HepG2 (cell line): ENCODE measurements around the gene KCTD21. TPM values are rescaled to one million over a fixed set of nuclear protein-coding genes. Genes with fewer than 3 reads are reported as not detected.

ENCODE experiments used
- ARNTL ChIP-seq: sonication (generic); formaldehyde crosslinking; IDR thresholded peaks from 2 replicates; pipeline ENCODE4 v1.4.0; 2020; ENCODE audit warnings: mild to moderate bottlenecking, missing genetic modification reagents
- FLYWCH1 ChIP-seq: sonication (generic); formaldehyde crosslinking; IDR thresholded peaks from 2 replicates; pipeline ENCODE4 v1.8.1; 2023; ENCODE audit warnings: mild to moderate bottlenecking, missing genetic modification reagents
- JUN ChIP-seq: sonication (generic); formaldehyde crosslinking; IDR thresholded peaks from 2 replicates; pipeline ENCODE4 v1.4.0; 2020; ENCODE audit warnings: mild to moderate bottlenecking, missing genetic modification reagents
- LRRFIP1 ChIP-seq: sonication (generic); formaldehyde crosslinking; conservative IDR thresholded peaks from 2 replicates; pipeline ENCODE4 v1.4.0; 2020; ENCODE audit warnings: missing genetic modification reagents
- MBNL3 ChIP-seq: fragments of 250-450 bp; sonication (Bioruptor Pico); conservative IDR thresholded peaks from 2 replicates; pipeline ENCODE4 v1.8.0; 2022; ENCODE audit warnings: mild to moderate bottlenecking, inconsistent platforms
- NONO ChIP-seq, 2 experiments: fragments of 450-650 bp in 1 of 2; sonication (generic) in 1 of 2; formaldehyde crosslinking in 1 of 2; IDR thresholded peaks in 1 of 2; conservative IDR thresholded peaks in 1 of 2; 2 replicates each; pipeline versions ENCODE4 v1.6.1 to v1.8.0; 2017 to 2022; ENCODE audit warnings: mild to moderate bottlenecking in 1 of 2, missing genetic modification reagents in 1 of 2, moderate library complexity in 1 of 2
- ZNF274 ChIP-seq: sonication (generic); formaldehyde crosslinking; IDR thresholded peaks from 2 replicates; pipeline ENCODE4 v1.5.1; 2020; ENCODE audit warnings: mild to moderate bottlenecking, missing genetic modification reagents
- ZNF556 ChIP-seq: sonication (generic); formaldehyde crosslinking; IDR thresholded peaks from 2 replicates; pipeline ENCODE4 v1.4.0; 2020; ENCODE audit warnings: mild to moderate bottlenecking, missing genetic modification reagents, borderline replicate concordance
- ZNF589 ChIP-seq: sonication (generic); formaldehyde crosslinking; conservative IDR thresholded peaks from 2 replicates; pipeline ENCODE4 v1.8.0; 2022; ENCODE audit warnings: mild to moderate bottlenecking, moderate library complexity, missing genetic modification reagents
- ZNF616 ChIP-seq: sonication (generic); formaldehyde crosslinking; IDR thresholded peaks from 2 replicates; pipeline ENCODE4 v1.5.0; 2020; ENCODE audit warnings: low read depth, mild to moderate bottlenecking, missing genetic modification reagents
- ZNF619 ChIP-seq: sonication (generic); formaldehyde crosslinking; IDR thresholded peaks from 2 replicates; pipeline ENCODE4 v1.4.0; 2020; ENCODE audit warnings: mild to moderate bottlenecking, missing genetic modification reagents
- ZNF737 ChIP-seq: sonication (generic); formaldehyde crosslinking; IDR thresholded peaks from 2 replicates; pipeline ENCODE4 v1.5.0; 2020; ENCODE audit warnings: missing genetic modification reagents, mild to moderate bottlenecking, borderline replicate concordance
- ZSCAN25 ChIP-seq: sonication (generic); formaldehyde crosslinking; IDR thresholded peaks from 2 replicates; pipeline ENCODE4 v1.8.0; 2022; ENCODE audit warnings: mild to moderate bottlenecking, missing genetic modification reagents
- polyA plus RNA-seq, 8 experiments: library from polyadenylated mRNA; depleted of rRNA in 3 of 8; stranded (reverse) in 7 of 8; unstranded in 1 of 8; fragments of >200 nt; fragmentation: Illumina TruSeq in 4 of 8; extraction: Trizol in 4 of 8; gene quantifications; 2 replicates each; pipeline versions ENCODE4 v1.2.1 to v1.2.3, GENCODE V29; 2011 to 2016; ENCODE audit warnings: low read depth in 4 of 8, missing spikeins in 1 of 8, mixed read lengths in 1 of 8; ENCODE audit not compliant: insufficient read depth in 1 of 8
- total RNA-seq, 5 experiments: library from RNA; depleted of rRNA; stranded (reverse); fragments of >200 nt; fragmentation: Illumina TruSeq; extraction: Trizol; gene quantifications; 2 replicates each; pipeline ENCODE4 v1.2.3, GENCODE V29; 2016; ENCODE audit warnings: low read depth in 1 of 5
- TF ChIP-seq, protein P1 (sequence below): sonication (generic); formaldehyde crosslinking; IDR thresholded peaks from 2 replicates; pipeline ENCODE4 v1.4.0; 2020; ENCODE audit warnings: missing genetic modification reagents
- TF ChIP-seq, protein P2 (sequence below): sonication (generic); formaldehyde crosslinking; IDR thresholded peaks from 2 replicates; pipeline ENCODE4 v1.5.0; 2020; ENCODE audit warnings: mild to moderate bottlenecking, low read depth, missing genetic modification reagents, borderline replicate concordance
- TF ChIP-seq, protein P3 (sequence below): sonication (generic); formaldehyde crosslinking; IDR thresholded peaks from 2 replicates; pipeline ENCODE4 v1.4.0; 2020; ENCODE audit warnings: missing genetic modification reagents
- TF ChIP-seq, protein P4 (sequence below): IDR thresholded peaks from 2 replicates; pipeline ENCODE4 v1.6.1; 2016; ENCODE audit warnings: missing compliant biosample characterization, missing genetic modification reagents, borderline replicate concordance

The KCTD21 gene
- total and polyA plus RNA-seq, 2 of the 13 experiments (the other 11 are each of a cell fraction or from before 2014, with no cell fraction given) = 3.1 to 13.5 TPM

GRCh38 chr11:78188286-78189173 lies at the start of gene KCTD21, which contains the start of gene USP35 (continued):
- TF ChIP-seq ZNF589 (no peak; the same call in 1 of the 2 replicates), FLYWCH1 (CRISPR knock-in tag) (no peak), ARNTL (CRISPR knock-in tag) (0 out of 2 replicates have a peak, but pooled peaks have one; percentile 17), NONO (IDR thresholded peaks at IDR 0.05) (no peak), NONO (CRISPR knock-in tag; conservative IDR thresholded peaks at IDR 0.05) (peak; percentile 91), ZNF556 (peak; percentile 83; the same call in 1 of the 2 replicates), ZNF619 (CRISPR knock-in tag) (no peak; the same call in 1 of the 2 replicates), ZNF737 (CRISPR knock-in tag) (no peak), LRRFIP1 (CRISPR knock-in tag) (no peak), JUN (CRISPR knock-in tag) (peak; percentile 61; the same call in 1 of the 2 replicates), MBNL3 (no peak), ZNF274 (peak; percentile 79; the same call in 1 of the 2 replicates), ZSCAN25 (CRISPR knock-in tag) (peak; percentile 41; the same call in 1 of the 2 replicates), ZNF616 (CRISPR knock-in tag) (no peak; the same call in 1 of the 2 replicates)
- TF ChIP-seq, protein P1, sequence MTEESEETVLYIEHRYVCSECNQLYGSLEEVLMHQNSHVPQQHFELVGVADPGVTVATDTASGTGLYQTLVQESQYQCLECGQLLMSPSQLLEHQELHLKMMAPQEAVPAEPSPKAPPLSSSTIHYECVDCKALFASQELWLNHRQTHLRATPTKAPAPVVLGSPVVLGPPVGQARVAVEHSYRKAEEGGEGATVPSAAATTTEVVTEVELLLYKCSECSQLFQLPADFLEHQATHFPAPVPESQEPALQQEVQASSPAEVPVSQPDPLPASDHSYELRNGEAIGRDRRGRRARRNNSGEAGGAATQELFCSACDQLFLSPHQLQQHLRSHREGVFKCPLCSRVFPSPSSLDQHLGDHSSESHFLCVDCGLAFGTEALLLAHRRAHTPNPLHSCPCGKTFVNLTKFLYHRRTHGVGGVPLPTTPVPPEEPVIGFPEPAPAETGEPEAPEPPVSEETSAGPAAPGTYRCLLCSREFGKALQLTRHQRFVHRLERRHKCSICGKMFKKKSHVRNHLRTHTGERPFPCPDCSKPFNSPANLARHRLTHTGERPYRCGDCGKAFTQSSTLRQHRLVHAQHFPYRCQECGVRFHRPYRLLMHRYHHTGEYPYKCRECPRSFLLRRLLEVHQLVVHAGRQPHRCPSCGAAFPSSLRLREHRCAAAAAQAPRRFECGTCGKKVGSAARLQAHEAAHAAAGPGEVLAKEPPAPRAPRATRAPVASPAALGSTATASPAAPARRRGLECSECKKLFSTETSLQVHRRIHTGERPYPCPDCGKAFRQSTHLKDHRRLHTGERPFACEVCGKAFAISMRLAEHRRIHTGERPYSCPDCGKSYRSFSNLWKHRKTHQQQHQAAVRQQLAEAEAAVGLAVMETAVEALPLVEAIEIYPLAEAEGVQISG (CRISPR knock-in tag) = peak; percentile 64
- TF ChIP-seq, protein P2, sequence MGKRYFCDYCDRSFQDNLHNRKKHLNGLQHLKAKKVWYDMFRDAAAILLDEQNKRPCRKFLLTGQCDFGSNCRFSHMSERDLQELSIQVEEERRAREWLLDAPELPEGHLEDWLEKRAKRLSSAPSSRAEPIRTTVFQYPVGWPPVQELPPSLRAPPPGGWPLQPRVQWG (CRISPR knock-in tag) = no peak
- TF ChIP-seq, protein P3, sequence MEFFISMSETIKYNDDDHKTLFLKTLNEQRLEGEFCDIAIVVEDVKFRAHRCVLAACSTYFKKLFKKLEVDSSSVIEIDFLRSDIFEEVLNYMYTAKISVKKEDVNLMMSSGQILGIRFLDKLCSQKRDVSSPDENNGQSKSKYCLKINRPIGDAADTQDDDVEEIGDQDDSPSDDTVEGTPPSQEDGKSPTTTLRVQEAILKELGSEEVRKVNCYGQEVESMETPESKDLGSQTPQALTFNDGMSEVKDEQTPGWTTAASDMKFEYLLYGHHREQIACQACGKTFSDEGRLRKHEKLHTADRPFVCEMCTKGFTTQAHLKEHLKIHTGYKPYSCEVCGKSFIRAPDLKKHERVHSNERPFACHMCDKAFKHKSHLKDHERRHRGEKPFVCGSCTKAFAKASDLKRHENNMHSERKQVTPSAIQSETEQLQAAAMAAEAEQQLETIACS (CRISPR knock-in tag) = no peak
- TF ChIP-seq, protein P4, sequence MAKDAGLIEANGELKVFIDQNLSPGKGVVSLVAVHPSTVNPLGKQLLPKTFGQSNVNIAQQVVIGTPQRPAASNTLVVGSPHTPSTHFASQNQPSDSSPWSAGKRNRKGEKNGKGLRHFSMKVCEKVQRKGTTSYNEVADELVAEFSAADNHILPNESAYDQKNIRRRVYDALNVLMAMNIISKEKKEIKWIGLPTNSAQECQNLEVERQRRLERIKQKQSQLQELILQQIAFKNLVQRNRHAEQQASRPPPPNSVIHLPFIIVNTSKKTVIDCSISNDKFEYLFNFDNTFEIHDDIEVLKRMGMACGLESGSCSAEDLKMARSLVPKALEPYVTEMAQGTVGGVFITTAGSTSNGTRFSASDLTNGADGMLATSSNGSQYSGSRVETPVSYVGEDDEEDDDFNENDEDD (CRISPR knock-in tag) = peak; percentile 49; the same call in 1 of the 2 replicates
